GM19324 (cell line): ENCODE data around the gene COLGALT1.

ENCODE experiments used
- ATAC-seq: cut with Tn5 transposase; IDR thresholded peaks from one replicate; pipeline ENCODE4 v1.9.1; 2021; ENCODE audit warnings: mild to moderate bottlenecking, moderate library complexity; ENCODE audit not compliant: unreplicated experiment, low FRiP score

The COLGALT1 gene

DNA sequence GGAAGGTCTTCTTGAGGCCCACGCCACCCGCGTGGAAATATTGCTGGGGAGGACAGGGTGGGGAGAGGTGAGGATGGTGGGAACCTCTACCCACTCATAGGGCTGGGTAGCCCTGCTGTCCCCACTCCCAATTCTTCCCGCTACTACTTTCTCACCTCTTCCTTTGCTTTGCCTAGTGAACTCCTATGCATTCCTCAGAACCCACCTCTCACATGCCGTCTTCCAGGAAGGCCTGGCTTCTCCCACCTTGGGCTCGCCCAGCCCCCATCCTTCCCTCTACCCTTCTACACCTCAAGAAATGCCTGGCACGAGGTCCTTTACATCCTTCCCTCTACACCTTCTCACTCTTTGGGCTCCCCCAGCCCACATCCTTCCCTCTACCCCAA is 62.4 kb downstream of the COLGALT1 start:
- ATAC-seq: no peak

DNA sequence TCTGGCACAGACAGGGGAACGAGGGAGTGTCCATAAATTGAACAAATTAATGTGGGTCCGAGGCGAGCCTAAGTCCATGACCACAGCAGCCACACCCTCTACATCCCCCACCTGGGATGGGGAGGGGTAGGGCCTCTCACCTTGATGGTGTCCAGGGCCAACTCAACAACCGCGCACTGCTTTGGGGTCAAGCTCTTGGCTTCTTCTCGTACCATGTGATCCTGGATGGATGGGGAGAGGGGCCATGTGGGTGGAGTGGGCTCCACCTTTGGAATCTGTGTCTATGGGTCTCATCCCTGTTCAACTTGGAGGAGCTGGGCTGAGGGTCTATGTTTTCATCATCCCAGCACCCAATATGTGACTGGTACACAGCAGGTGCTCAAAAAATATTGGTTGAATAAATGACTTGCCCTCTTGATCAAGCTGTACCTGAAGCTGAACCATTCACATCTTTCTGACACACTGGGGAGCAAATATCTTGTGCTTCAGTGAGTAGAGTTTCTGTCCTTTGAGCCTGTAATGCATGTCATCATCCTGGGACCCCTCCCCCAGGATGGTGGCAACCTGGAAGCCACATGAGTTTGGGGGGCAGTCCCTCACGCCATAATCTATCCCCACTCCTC is 62.9 kb downstream of the COLGALT1 start:
- no peak for ATAC-seq

DNA sequence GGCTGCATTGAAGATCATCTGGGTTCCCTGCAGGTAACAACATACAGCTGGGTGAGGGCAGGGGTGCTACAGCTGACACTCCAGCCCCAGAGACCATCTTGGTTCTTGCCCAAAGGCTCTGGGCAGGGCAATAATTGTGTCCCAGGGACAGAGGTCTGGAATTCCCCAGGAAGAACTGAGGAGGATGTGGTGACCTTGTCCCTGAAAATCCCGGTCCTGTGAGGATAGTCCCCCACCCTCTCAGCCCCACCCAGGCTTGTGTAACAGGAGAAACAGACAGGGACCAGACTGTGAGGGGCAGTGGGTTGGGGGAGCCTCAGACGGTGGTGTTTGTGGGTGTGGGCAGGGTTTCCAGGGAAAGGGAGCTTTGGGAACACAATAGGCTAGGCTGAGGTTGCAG is 63.5 kb downstream of the COLGALT1 start:
- ATAC-seq: no peak

GRCh38 chr19:17620696-17621095 is 65.2 kb downstream of the COLGALT1 start:
- ATAC-seq: no peak

DNA sequence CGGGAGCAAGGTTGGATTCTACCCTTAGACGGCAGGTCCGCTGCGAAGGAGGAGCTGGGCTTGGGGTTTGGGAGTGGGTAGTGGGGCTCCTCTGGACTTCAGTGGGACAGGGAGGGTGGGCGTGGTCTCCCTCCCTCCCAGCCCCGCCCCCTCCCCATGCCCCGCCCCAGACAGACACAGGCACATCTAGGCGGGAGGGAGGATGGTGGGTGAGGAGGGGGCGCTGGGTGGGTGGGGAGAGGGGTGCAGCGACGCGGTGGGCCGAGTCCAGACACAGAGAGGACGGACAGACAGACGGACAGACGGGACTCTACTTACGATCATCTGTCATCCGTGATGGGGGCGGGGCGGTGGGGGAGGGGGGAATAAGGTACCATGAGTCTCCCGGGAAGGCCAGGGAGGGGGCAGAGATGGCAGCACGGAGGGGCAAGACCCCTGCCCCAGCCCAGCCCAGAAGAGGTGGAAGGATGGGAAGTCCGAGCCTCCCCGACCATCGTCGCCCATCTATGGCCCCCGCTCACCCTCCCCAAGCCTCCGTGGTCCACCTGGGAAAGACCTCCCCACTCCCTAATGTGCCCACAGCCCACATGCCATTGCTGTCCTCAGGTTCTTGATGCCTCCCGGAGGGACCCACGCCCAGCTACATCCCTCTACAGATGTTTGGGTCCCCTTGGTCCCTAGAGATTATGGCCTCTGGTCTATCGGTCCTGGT is 67.9 kb downstream of the COLGALT1 start:
- ATAC-seq: no peak

DNA sequence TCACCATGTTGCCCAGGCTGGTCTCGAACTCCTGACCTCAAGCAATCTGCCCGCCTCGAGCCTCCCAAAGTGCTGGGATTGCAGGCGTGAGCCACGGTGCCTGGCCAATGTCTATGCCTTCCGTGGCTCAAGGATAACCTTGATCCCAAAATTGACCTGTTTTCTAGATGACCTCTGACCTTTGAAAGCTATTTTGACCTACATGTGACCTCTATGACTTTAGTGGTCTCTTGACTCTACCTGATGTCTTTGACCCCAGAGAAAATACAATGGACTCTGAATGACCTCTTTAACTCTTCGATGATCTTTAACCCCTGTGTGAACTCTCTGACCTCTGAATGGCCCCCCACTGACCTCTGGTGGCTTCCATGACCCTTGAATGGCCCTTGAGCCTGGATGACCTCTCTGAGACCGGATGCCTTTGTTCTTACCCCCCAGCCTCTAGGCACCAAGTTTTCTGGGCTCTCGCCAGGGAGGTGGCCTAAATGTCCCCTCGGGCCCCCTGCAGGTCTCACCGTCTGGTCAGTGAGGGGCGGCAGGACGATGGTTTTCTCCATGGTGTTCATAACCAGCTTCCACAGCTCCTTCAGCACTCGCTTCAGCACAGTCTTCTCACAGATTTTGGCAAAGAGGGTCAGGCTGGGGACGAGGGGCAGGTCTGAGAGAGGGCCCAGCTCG is 69.0 kb downstream of the COLGALT1 start:
- no peak for ATAC-seq

- no peak for ATAC-seq
Observed at GRCh38 chr19:17625043-17625442, 69.6 kb downstream of the COLGALT1 start.

GRCh38 chr19:17625980-17626379 is 70.5 kb downstream of the COLGALT1 start:
- no peak for ATAC-seq

DNA sequence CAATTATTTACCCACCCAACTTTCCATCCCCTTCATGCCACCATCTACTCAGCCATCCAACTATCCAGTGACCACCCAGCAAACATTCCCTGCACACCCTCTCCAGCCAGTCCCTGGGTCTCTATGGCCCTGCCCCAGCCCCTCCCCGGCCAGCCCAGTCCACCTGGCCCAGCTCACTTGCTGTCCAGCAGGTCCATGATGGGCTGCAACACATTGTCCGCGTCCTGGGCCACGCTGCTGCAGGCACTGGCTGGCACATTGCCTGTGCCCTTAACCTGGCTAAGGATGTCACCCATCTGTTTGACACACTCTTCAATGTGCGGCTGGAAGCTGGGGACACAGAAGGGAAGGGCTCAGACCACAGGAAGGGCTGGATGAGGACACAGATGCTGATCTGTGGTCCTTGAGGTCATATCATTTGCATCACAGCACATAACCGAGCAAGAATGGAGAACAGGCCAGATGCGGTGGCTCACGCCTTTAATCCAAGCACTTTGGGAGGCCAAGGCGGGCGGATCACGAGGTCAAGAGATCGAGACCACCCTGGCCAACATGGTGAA is 71.1 kb downstream of the COLGALT1 start:
- ATAC-seq: no peak

- no peak for ATAC-seq
Observed at GRCh38 chr19:17627161-17627560, 71.7 kb downstream of the COLGALT1 start.

DNA sequence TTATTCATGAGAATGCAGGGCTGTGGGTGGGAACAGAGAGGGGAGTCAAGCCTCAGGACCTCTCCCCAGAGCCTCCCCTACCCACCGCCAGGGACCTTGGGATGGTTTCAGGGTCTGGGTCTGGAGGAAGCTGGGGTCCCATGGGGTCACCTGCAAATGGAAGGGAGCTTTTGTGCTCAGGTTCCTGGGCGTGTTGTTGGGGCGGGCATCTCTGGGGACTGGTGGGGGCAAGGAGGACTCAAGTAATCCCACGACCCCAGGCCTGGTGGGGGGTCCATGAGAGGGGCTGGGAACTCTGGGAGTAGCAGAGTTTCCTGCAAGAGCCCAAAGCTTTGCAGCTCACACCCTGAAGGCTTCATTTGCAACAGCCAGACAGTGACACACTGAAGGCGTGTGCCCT is 72.5 kb downstream of the COLGALT1 start:
- ATAC-seq: no peak

GRCh38 chr19:17629760-17630159 is 74.3 kb downstream of the COLGALT1 start:
- ATAC-seq: no peak

GRCh38 chr19:17632577-17632976 is 77.1 kb downstream of the COLGALT1 start:
- ATAC-seq: no peak
